Colonic mucosa (tissue), 4 donors: ENCODE measurements around the gene TRIM10. TPM values are rescaled to one million over a fixed set of nuclear protein-coding genes. Genes with fewer than 3 reads are reported as not detected.

Source experiments
- DNase-seq: peaks from one replicate; pipeline ENCODE4 v3.0.0-alpha.2; 2020
- H3K27ac ChIP-seq: fragments of 200-600 bp; one replicate; pipeline ENCODE4 v1.8.0; 2021
- H3K27me3 ChIP-seq: fragments of 200-600 bp; one replicate; pipeline ENCODE4 v1.8.0; 2021
- H3K36me3 ChIP-seq: fragments of 200-600 bp; one replicate; pipeline ENCODE4 v1.8.0; 2021
- H3K4me1 ChIP-seq: fragments of 200-600 bp; one replicate; pipeline ENCODE4 v1.8.0; 2021; ENCODE audit warnings: mild to moderate bottlenecking
- H3K4me3 ChIP-seq: fragments of 200-600 bp; one replicate; pipeline ENCODE4 v1.8.0; 2021
- H3K9ac ChIP-seq, 2 donors: one replicate each; pipeline ENCODE4 v1.7.0; 2013; ENCODE audit warnings: control low read depth in 2 of 2, low read depth in 2 of 2, low read length in 2 of 2
- H3K9me3 ChIP-seq: fragments of 200-600 bp; one replicate; pipeline ENCODE4 v1.8.0; 2021
- CTCF ChIP-seq: fragments of 200-600 bp; IDR thresholded peaks from one replicate; pipeline ENCODE4 v1.8.0; 2022; ENCODE audit warnings: antibody characterized with exemption, mild to moderate bottlenecking
- intact Hi-C: fragments of 100-400 bp; cut with DNase I; formaldehyde crosslinking; loops from one replicate; pipeline ENCODE4 v1.14.1; 2022
- total RNA-seq, 2 donors: library from RNA; stranded (reverse); fragmentation: NEBNext Ultra II Directional in 1 of 2; extraction: Animal tissue kit (Norgen Biotek cat#: 25700) in 1 of 2; gene quantifications; one replicate each; pipeline ENCODE4 v1.2.1, GENCODE V29; 2021
- donor health status: healthy.
- donor health status: DM: no; HTN: no; CAD: no.
- donor health status: DM: no; HTN: no; CAD: no.

The TRIM10 gene
- total RNA-seq, 2 donors from 2014 or later, result 3.8 to 3.9 TPM

DNA sequence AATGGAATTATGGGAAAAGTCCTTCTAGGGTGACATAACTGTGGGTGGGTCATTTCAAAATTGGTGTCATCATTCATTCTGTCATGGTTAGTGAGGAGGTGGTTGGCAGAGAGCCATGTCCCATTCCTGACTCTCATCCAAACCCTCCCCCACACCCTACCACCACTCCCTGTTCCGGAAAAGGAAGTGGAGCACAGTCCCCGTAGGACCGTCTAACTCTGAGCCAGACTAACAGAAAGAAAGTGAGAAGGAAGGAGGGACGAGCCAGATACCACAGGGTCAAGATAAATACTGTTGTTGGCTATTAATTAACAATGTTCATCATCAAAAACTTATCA lies 4.8 kb downstream of the TRIM10 start:
- H3K4me1 ChIP-seq, result no peaks in the 10 kb centered on the region
- no peak overlapping the region for H3K9ac ChIP-seq
- TF ChIP-seq CTCF, result no peak
- intact Hi-C loops, result no loop called here
- peak; percentile 89 for DNase-seq
- no peaks in the 10 kb centered on the region for H3K36me3 ChIP-seq
- H3K27ac ChIP-seq, result no peak overlapping the region
- no peaks in the 10 kb centered on the region for H3K27me3 ChIP-seq
- no peak overlapping the region for H3K4me3 ChIP-seq
- H3K9me3 ChIP-seq, result no peaks in the 10 kb centered on the region

DNA sequence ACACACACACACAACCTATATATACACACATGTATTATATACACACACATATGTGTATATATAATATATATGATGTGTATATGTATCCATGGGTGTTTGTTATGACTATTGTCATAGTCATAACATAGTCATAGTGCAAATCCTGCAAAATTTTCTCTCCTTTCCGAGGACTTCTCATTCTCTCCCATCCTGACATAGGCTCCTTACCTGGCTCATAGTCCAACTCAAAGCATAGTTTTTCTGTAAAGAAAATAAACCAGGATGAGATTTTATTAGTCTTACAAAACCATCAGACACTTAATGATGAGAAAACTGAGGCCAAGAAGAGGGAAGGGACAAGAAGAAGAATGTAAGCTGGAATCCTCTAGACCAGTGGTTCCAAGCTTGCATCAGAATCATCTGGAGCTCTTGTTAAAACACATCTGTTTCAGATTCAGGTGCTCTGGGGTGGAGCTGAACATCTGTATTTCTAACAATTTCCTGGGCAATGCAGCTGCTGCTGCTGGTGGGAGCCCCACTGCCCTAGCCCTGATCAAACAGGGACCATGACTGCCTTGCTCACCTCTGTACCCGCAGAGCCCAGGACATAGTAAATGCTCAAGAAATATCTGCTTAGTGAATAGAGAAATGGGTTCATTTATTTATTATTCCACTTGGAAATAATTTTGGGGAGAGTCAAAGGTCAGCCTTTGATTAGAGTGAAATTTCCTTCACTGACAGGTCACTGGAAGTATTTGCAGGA lies 5.3 kb downstream of the TRIM10 start:
- intact Hi-C loops, result no loop called here
- Histone ChIP-seq H3K27me3 (no peaks in the 10 kb centered on the region), H3K9ac (no peak overlapping the region), H3K4me3 (no peak overlapping the region), H3K9me3 (no peaks in the 10 kb centered on the region), H3K4me1 (no peaks in the 10 kb centered on the region), H3K36me3 (no peaks in the 10 kb centered on the region), H3K27ac (peak overlapping the region; percentile 67)
- no peak for DNase-seq
- TF ChIP-seq CTCF, result no peak

GRCh38 chr6:30154709-30155519 lies 6.1 kb downstream of the TRIM10 start:
- peak; percentile 67 for DNase-seq
- Histone ChIP-seq H3K4me3 (no peak overlapping the region), H3K9me3 (no peaks in the 10 kb centered on the region), H3K4me1 (no peaks in the 10 kb centered on the region), H3K36me3 (no peaks in the 10 kb centered on the region), H3K27me3 (no peaks in the 10 kb centered on the region), H3K9ac (peak overlapping the region in 1 of 2 donors; percentile 14), H3K27ac (peak overlapping the region; percentile 67)
- intact Hi-C loops, result no loop called here
- TF ChIP-seq CTCF, result no peak

DNA sequence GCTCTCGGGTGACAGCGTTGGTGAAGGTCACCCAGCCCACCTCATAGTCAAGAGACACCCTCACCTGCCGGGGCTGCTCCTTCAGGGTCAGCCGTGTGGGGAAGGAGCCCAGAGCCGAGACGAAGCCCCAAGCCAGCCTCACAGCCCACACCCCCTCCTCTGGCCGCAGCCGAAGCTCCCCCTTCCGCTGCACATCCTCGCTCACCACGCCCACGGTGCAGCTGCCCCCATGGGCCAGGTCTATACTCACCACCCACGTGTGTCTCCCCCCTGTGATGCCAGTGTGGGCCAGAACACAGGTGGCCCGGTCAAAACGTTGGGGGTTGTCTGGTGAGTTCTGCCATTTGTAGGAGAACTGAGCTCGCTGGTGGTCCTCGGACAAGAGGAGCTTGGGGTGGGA lies 7.0 kb downstream of the TRIM10 start:
- Histone ChIP-seq H3K9ac (no peak overlapping the region), H3K9me3 (no peaks in the 10 kb centered on the region), H3K4me3 (no peak overlapping the region), H3K27me3 (no peaks in the 10 kb centered on the region), H3K4me1 (no peaks in the 10 kb centered on the region), H3K36me3 (no peaks in the 10 kb centered on the region), H3K27ac (no peak overlapping the region)
- intact Hi-C loops, result no loop called here
- no peak for TF ChIP-seq CTCF
- no peak for DNase-seq

DNA sequence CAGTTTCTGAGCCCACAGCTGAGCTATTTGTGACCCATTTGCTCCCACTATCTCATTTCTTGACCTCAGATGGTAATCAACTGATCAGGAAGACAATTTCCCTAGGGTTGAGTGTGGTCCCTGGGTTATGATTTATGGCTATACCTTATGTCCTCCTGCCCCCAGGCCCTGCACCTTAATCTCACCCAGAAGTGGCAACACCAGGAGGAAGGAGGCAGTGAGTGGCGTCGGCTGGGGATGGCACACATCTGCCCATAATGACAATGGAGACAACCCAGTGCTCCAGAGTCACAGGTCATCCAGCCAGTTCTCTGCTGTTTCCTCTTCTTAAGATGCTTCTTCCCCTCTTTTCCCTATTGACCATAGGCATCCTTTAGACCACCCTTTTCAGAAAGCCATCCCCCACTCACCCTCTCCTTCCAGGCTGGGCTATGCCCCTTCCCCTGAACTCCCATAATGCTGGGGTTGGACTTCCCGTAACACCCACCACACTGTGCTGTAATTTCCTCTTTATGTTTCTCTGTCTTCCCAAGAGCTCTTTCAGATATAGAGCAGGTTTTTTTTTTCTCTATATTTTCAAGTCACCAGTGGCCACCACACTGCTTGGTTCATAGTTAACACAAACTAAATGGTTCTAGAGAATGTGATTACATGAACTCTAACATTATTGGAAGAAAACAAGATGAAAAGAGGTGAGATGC lies 8.0 kb downstream of the TRIM10 start:
- Histone ChIP-seq H3K4me1 (no peaks in the 10 kb centered on the region), H3K9me3 (no peaks in the 10 kb centered on the region), H3K36me3 (no peaks in the 10 kb centered on the region), H3K4me3 (no peak overlapping the region), H3K9ac (no peak overlapping the region), H3K27ac (no peak overlapping the region), H3K27me3 (no peaks in the 10 kb centered on the region)
- intact Hi-C loops, result no loop called here
- TF ChIP-seq CTCF, result no peak
- DNase-seq, result no peak
